Measurements from ENCODE around the gene SECTM1.
A peak's percentile ranks its signal among the peaks of the same experiment; 100 is the strongest.

The SECTM1 gene

DNA sequence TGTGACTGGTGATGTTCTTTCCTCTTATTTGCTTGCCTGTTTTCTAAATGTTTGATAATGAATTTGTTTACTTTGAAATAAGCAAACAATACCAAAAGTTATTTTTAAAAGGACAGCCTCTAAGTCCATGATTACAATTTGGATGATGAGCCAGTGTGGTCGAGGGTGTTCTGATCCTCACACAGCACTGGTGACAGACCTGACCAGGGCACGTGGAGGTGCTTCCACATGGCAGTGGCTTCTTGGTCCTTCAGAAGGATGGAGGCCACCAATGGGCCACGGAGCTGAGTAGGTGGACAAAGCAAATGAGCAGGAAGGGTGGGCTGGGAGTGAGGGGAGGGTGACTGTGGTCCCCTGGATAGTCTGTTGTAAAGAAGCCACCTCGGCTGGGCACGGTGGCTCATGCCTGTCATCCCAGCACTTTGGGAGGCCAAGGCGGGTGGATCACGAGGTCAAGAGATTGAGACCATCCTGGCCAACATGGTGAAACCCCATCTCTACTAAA is 21.3 kb upstream of the SECTM1 start:
- ChIA-PET CTCF (interaction anchor here (0.6 kb wide), 1 partner anchor 115 kb away, joined by 3 read pairs; no protein-coding TSS in a partner anchor), POLR2A (no interaction called here)
- DNase-seq (ENCODE audit: extremely low spot score) = no peak
- TF ChIP-seq CTBP1 (IDR thresholded peaks at IDR 0.05; ENCODE audit: borderline replicate concordance) (no peak), TARDBP (IDR thresholded peaks at IDR 0.05) (no peak), LEF1 (IDR thresholded peaks at IDR 0.05; ENCODE audit: borderline replicate concordance) (no peak), SUZ12 (IDR thresholded peaks at IDR 0.05) (no peak), FOXK2 (IDR thresholded peaks at IDR 0.05) (no peak), SP1 (IDR thresholded peaks at IDR 0.05) (no peak), L3MBTL2 (conservative IDR thresholded peaks at IDR 0.05) (no peak), FOXA1 (IDR thresholded peaks at IDR 0.05) (no peak)

- TF ChIP-seq LEF1 (IDR thresholded peaks at IDR 0.05; ENCODE audit: borderline replicate concordance) = no peak
- TF ChIP-seq ARNT (IDR thresholded peaks at IDR 0.05) = no peak
- no peak for TF ChIP-seq PKNOX1 (IDR thresholded peaks at IDR 0.05)
- TF ChIP-seq CTBP1 (IDR thresholded peaks at IDR 0.05; ENCODE audit: borderline replicate concordance) = no peak
- TF ChIP-seq SUZ12 (IDR thresholded peaks at IDR 0.05) = no peak
- no peak for TF ChIP-seq SP1 (IDR thresholded peaks at IDR 0.05)
- TF ChIP-seq FOXK2 (IDR thresholded peaks at IDR 0.05) = no peak
- no peak for TF ChIP-seq ELF4 (IDR thresholded peaks at IDR 0.05)
- no peak for TF ChIP-seq ZNF384 (IDR thresholded peaks at IDR 0.05)
- no peak for TF ChIP-seq NFRKB (IDR thresholded peaks at IDR 0.05)
- no peak for TF ChIP-seq BHLHE40 (IDR thresholded peaks at IDR 0.05; ENCODE audit: borderline replicate concordance)
- TF ChIP-seq FOXM1 (IDR thresholded peaks at IDR 0.05; ENCODE audit: borderline replicate concordance) = no peak
- TF ChIP-seq HDGF (IDR thresholded peaks at IDR 0.05; ENCODE audit: borderline replicate concordance) = no peak
- no peak for TF ChIP-seq FOXA1 (IDR thresholded peaks at IDR 0.05)
- TF ChIP-seq TARDBP (IDR thresholded peaks at IDR 0.05) = no peak
- no peak for TF ChIP-seq L3MBTL2 (conservative IDR thresholded peaks at IDR 0.05)
- no peak for DNase-seq (ENCODE audit: extremely low spot score)
- ChIA-PET CTCF (no interaction called here), POLR2A (no interaction called here)
These were observed 19.9 kb upstream of the SECTM1 start for GRCh38 chr17:82353484-82353883.

- POLR2A ChIA-PET = no interaction called here
- TF ChIP-seq HDGF (IDR thresholded peaks at IDR 0.05; ENCODE audit: borderline replicate concordance) (no peak), SUZ12 (IDR thresholded peaks at IDR 0.05) (no peak), SP1 (IDR thresholded peaks at IDR 0.05) (no peak), ZNF384 (IDR thresholded peaks at IDR 0.05) (no peak), BHLHE40 (IDR thresholded peaks at IDR 0.05; ENCODE audit: borderline replicate concordance) (no peak), TARDBP (IDR thresholded peaks at IDR 0.05) (no peak), ELF4 (IDR thresholded peaks at IDR 0.05) (no peak), LEF1 (IDR thresholded peaks at IDR 0.05; ENCODE audit: borderline replicate concordance) (no peak), FOXK2 (IDR thresholded peaks at IDR 0.05) (no peak), PKNOX1 (IDR thresholded peaks at IDR 0.05) (no peak), L3MBTL2 (conservative IDR thresholded peaks at IDR 0.05) (no peak)
- DNase-seq (ENCODE audit: extremely low spot score) = peak; percentile 87
- CTCF ChIA-PET = interaction anchor here (0.5 to 1.5 kb wide), 4 partner anchors 13 to 59 kb away, joined by 3 to 5 read pairs (median 4); no protein-coding TSS in a partner anchor
These were observed 18.3 kb upstream of the SECTM1 start for GRCh38 chr17:82351713-82352488.

GRCh38 chr17:82351254-82351712 is 17.7 kb upstream of the SECTM1 start:
- ChIA-PET POLR2A (no interaction called here), CTCF (interaction anchor here (0.5 to 1.8 kb wide), 4 partner anchors 12 to 115 kb away, joined by 3 to 7 read pairs (median 4); no protein-coding TSS in a partner anchor)
- no peak for DNase-seq (ENCODE audit: extremely low spot score)
- no peak for TF ChIP-seq SP1 (IDR thresholded peaks at IDR 0.05)
- no peak for TF ChIP-seq TARDBP (IDR thresholded peaks at IDR 0.05)
- TF ChIP-seq FOXK2 (IDR thresholded peaks at IDR 0.05) = no peak
- no peak for TF ChIP-seq LEF1 (IDR thresholded peaks at IDR 0.05; ENCODE audit: borderline replicate concordance)
- TF ChIP-seq ARNT (IDR thresholded peaks at IDR 0.05) = no peak
- no peak for TF ChIP-seq ELF4 (IDR thresholded peaks at IDR 0.05)
- no peak for TF ChIP-seq CTBP1 (IDR thresholded peaks at IDR 0.05; ENCODE audit: borderline replicate concordance)
- TF ChIP-seq HDGF (IDR thresholded peaks at IDR 0.05; ENCODE audit: borderline replicate concordance) = no peak
- no peak for TF ChIP-seq FOXM1 (IDR thresholded peaks at IDR 0.05; ENCODE audit: borderline replicate concordance)
- no peak for TF ChIP-seq FOXA1 (IDR thresholded peaks at IDR 0.05)
- no peak for TF ChIP-seq SUZ12 (IDR thresholded peaks at IDR 0.05)
- no peak for TF ChIP-seq BHLHE40 (IDR thresholded peaks at IDR 0.05; ENCODE audit: borderline replicate concordance)
- TF ChIP-seq PKNOX1 (IDR thresholded peaks at IDR 0.05) = no peak
- TF ChIP-seq NFRKB (IDR thresholded peaks at IDR 0.05) = no peak
- no peak for TF ChIP-seq L3MBTL2 (conservative IDR thresholded peaks at IDR 0.05)
- no peak for TF ChIP-seq ZNF384 (IDR thresholded peaks at IDR 0.05)

DNA sequence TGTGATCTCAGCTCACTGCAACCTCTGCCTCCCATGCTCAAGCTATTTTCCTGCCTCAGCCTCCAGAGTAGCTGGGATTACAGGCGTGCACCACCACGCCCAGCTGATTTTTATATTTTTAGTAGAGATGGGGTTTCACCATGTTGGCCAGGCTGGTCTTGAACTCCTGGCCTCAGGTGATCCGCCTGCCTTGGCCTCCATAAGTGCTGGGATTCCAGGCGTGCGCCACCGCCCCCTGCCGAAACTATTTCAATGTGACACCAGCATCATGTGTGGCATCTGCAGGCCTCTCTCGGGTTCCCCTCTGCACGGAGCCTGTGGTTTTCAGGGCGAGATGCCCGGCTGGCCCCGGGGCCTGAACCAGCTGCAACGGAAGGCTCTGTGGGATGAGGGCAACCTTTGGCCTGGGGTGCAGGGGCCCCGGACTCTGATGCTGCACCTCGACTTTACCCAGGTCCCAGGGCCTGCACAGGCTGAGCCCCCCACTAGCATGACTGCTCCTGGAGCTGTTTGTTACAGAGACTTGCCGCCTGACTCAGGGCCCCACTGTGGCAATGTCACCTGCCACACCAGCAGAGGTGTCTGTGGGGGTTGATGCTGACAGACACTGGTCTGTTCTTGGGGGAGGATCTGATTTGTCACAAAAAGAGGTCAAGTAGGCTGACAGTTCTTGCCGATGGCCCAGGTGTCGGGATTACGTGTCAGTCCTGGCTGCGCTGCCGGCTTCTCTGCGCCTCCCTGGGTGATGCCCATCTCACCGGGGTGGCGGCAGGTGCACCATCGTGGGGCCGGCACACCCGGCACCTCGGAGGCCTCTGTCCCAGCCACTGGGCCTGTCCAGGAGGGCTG is 16.8 kb upstream of the SECTM1 start:
- TF ChIP-seq ZNF384 (IDR thresholded peaks at IDR 0.05) (no peak), ARNT (IDR thresholded peaks at IDR 0.05) (no peak), FOXM1 (IDR thresholded peaks at IDR 0.05; ENCODE audit: borderline replicate concordance) (no peak)
- POLR2A ChIA-PET = interaction anchor here (1.0 kb wide), 1 partner anchor 107 kb away, joined by 3 read pairs; no protein-coding TSS in a partner anchor
- CTCF ChIA-PET = interaction anchor here (0.5 to 1.8 kb wide), 5 partner anchors 11 to 114 kb away, joined by 3 to 7 read pairs (median 3); no protein-coding TSS in a partner anchor
- DNase-seq (ENCODE audit: extremely low spot score) = no peak

All from HEK293T (cell line).